ENCODE data around the gene SLC16A9.
"Not testable (repeated sequence)": the region's sequence is repeated elsewhere in the genome, so short reads cannot be mapped to it uniquely, and the experiment has no call there.

The SLC16A9 gene

DNA sequence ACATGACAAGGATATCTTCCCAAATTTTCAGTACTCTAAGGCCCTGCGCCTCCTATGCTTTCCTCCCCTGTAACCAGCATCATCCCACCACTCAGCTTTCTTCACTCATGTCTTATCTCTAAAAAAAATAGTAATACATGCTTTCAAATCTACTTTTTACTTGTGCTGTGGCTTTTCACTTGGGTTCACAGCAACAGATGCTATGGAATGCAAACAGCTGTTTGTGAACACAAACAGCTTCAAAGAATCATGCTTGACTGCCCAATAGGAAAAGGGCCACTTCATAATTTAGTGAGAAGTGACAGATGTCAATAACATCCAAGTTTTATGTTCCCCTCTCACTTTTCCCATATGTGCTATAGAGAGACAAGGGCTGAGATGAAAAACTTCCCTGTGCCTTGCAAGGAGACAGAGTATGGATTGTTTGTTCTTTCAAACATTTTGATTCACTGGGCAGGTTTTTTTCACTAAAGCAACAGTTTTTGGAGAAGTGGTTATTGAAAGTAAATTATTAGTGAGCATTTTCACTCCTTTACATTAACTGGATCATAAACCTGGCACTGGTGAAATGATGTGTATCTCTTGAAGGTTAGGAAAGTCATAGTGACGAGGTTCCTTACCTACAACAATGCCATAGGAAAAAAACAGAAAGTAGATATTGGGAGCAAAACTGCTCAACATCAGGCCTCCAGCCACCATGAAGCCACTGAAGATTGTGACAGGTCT is 37.3 kb downstream of the SLC16A9 start:
- DNase-seq = no peak

DNA sequence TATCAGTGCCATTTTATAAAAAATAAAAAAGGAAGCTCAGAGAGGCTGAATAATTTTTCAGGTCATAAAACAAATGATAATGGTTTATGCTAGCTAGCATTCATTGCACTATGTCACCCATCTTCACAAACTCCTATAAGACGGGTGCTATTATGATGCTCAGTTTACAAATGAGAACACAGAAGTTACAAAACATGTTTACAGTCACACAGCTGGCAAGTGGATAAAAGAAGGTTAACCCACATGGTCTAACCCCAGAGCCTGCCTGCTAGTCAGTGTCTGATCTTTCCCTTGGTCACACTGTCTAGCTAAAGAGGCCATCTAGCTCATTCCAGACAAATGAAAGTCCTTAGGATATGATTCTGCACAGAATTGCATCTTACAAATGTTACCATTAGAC is 39.4 kb downstream of the SLC16A9 start:
- no peak for DNase-seq

DNA sequence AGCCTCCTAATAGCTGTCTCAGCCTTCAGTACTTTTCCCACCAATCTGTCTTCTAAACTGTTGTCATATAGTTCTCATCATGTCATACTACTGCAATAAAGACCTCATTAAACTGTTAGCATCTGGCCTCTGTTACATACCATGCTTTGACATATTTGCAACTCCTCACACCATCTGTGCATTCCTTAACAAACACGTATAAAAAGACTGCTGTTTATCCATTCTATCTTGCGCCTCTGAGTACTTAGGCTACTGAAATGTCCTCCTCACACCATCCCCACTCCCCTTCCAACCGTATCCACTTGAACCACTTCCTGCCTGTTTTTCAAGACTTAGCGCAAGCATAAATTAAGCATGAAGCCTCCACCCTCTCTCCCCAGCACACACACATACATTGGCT is 41.6 kb downstream of the SLC16A9 start:
- no peak for DNase-seq

DNA sequence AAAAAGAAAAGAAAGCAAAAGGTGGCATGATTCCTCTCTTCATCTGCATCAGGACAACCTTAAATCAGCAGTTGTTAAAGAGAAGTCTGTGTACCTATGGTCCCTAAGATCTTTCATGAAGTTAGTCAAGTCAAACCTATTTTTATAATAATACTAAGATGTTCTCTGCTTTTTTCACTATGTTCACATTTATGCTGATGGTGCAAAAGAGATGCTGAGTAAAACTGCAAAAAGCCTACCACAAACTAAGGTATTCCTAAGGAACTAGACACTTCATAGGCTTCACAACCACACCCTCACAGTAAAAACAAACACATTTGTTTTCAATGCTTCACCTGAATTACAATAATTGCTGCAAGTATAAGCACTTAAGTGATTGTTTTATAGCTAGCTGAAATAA is 43.3 kb downstream of the SLC16A9 start:
- DNase-seq = no peak

DNA sequence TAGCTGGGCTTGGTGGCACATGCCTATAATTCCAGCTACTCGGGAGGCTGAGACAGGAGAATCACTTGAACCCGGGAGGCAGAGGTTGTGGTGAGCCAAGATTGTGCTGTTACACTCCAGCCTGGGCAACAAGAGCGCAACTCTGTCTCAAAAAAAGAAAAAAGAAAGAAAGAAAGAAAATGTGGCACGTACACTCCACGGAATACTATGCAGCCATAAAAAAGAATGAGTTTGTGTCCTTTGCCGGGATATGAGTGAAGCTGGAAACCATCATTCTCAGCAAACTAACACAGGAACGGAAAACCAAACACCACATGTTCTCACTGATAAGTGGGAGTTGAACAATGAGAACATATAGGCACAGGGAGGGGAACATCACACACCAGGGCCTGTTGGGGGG is 46.4 kb downstream of the SLC16A9 start:
- DNase-seq = not testable (repeated sequence)

DNA sequence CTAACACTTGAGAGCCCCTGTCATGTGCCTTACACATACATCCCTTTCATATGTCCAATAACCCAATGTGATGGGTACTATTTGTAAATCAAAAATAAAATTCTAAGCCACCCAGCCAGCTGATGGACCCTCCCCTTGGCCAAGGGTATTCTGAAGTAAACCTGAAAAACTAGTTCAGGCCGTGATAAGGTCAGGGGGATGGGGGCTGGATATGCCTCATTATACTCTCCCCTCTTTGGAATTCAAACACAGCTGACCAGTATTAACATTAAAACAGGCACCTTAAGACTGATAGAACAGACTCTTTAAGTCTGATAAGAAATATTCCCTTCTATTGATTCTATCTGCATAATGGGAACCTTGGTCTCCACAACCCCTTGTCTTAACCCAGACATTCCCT is 51.9 kb downstream of the SLC16A9 start:
- DNase-seq = no peak

DNA sequence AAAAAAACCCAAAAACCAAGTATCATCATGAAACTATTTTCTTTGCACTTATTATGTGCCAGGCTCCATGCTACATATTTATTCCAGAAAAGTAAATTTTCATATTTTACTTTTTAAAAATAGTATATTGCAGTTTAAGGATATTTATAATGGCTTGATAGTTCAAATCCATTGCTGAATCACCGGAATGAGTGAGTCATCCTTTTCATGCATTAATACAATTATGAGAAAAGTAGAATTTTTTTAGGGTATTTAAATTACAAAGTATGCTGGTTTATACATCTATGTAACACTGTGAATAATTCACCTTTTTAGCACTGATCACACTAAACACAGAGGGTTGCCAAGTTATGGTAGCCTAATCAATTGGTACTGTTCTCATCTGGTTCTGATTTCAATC is 54.3 kb downstream of the SLC16A9 start:
- no peak for DNase-seq

DNA sequence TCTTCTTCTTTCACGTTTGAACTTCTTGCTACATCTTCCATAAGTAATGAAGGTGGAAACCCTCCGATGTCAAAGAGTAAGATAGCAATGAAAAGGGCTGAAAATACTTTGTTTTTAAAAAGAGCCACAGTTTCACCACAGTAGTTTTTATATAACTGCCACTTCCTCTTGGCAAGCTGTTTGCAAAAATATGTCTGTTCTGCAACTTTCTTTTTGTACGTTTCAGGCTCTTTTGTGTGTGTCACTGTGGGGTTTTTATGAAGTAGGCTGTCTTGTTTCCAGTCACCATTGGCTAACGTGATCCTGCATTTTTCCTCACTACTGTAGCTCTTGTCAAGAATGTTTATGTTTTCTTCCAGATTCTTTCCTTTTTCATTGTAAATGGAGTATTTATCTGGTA is 55.6 kb downstream of the SLC16A9 start:
- DNase-seq = no peak

DNA sequence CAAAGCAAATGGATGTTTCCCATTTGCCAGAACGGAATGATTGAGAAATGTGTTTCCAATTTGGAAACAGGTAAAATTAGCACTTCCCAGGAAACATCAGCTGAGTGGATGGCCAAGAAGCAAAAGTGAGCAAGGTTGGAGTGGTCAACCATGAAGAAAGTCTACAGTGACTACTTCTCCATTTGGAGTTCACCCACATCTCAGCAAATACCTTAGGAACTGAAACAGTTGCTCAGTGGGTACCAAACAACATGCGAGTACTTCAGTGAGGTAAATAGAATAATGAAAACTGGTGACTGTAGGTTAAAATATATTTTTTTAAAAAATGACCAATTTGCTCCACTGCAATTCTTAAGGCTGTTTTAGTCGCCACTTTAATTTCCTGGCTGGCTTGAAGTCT is 57.7 kb downstream of the SLC16A9 start:
- DNase-seq = no peak

DNA sequence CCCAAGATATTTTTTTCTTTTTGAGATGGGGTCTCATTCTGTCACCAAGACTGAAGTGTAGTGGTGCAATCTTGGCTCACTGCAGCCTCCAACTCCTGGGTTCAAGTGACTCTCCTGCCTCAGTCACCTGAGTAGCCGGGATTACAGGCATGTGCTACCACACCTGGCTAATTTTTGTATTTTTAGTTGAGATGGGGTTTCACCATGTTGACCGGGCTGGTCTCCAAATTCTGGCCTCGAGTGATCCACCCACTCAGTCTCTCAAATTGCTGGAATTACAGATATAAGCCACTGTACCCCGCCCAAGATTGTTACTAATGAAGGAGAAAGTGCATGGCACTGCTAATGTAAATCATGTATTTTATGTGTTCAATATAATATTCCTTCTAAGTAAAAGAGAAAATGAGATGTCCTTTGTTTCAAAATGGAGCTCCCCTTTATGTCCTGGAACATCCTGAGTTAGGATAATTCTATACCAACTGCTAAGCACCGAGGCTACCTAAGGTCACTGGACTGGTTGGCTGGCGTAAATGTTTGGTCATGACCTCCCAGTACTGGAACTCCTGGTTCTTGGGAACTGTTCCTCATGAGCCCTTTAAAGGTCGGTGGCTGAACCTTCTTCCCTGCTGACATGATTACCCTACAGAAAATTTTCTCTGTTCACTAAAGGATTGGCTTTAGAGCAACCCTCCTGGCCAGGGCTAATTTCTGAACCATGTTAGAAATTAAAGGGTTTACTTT is 59.9 kb downstream of the SLC16A9 start:
- no peak for DNase-seq

DNA sequence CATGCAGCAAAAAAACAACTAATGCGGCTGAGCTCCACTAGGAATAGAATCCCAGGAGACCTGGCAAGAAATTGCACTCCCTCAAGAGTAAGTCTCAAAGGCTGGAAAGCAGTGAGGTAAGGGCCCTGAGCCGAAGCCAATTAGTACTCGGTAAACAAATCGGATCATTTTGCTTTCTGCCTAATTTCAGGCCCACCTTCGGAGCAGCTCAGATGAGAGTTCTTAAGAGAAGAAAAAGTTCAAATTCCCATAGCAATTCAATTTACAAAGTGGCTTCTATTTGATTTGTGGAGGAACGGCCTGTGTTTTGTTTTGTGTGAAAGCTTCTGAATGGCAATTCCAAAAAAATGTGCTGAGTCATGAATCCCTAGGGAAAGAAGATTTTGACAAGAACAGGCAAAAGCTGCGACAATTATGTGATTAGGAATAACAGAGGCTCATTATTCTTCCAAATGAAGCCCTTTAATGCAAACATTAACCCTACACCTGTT is 60.9 kb downstream of the SLC16A9 start:
- no peak for DNase-seq

DNA sequence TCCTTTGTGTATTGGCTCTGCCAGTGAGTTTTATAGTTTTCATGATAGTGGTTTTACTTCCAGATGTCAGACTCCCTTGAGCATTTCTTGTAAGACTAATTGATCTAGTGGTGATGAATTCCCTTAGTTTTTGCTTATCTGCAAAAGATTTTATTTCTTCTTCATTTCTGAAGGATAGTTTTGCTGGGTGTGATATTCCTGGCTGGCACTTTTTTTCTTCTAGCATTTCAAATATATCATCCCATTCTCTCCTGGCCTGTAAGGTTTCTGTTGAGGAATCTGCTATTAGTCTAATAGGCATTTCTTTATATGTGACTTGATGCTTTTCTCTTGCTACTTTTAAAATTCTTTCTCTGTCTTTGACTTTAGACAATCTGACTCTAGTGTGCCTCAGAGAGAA is 64.8 kb downstream of the SLC16A9 start:
- no peak for DNase-seq

DNA sequence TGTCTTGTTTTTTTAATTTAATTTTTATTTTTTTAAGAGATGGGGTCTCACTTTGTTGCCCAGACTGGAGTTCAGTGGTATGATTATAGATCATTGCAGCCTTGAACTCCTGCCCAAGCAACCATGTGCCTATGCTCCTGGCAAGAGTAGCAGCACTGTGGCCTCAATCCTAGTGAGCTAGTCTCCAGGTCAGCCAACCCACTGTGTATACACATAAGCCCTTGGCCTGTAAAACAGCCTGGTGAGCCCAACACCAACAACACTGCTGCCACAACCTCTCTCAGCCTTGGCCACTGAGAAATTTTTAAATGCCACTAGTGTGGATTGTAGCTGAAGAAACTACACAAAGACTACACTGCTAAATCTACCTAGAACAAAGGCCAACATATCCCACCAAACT is 68.0 kb downstream of the SLC16A9 start:
- not testable (repeated sequence) for DNase-seq

DNA sequence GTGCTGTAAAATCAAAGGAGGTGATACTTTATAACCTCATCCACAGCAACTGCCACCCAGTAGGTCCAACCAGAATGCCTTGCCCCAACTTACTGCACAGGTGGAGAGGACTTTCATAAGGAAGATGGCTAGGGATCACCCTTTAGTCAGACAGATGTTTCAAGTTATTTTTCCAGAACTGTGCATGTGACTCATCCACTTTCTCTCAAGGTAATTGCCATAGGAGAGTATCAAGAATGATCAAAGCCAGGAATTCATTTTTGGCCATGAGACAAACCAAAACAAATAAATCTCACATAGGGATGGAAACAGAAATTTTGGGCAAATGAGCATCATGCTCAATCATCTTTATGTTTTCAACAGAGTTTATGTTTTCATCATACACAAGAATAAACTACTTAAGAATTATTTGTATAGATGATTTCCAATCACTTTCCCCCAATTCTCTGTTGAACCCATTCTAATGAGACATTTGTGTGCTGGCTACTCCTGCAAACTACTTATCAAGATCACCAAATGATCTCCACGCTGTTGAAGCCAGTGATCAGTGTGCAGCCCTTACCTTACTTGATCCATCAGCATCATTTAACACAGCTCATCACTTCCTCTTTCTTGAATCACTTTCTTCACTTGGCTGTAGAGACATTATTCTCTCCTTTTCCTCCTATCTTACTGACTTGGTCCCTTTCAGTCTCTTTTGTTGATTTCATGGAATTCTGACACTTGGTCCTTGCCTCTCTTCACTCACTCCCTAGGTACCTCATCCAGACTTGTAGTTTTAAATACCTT is 74.0 kb downstream of the SLC16A9 start:
- no peak for DNase-seq

DNA sequence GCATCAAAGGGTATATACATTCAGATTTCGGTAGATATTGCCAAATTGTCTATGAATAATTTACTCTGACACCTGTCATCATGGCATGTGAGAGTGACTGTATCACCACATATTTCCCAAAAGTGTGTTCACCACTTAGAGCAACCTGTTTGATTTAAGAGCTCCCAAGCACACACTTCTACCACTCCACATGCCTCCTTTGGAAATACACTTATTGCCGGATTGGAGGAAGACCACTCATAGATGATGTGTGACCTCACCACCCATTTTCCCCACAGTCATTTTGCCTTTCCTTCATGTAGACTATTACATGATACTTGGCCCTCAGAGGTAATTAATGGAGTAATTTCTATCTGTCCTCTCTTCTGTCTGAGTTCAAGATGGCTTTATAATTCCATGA is 75.5 kb downstream of the SLC16A9 start:
- DNase-seq = no peak

DNA sequence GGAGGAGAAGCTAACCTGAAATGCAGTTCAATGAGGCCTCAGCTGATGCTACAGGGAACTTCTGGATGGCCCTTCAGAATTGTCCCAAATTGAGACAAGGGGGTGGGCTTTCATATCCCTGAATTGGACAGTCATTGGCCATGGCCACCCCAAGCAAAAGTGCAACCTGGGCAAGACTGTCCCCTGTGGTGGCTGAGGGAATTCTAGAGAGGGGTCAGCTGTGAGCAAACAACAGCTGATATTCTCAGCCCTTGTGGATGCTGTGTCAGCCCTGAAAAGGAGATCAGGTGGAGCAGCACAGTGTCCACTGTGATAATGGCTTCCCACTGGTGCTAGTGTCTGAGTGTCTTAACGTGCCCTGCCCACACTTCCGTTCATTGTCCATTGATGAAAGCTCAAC is 76.6 kb downstream of the SLC16A9 start:
- DNase-seq = no peak

DNA sequence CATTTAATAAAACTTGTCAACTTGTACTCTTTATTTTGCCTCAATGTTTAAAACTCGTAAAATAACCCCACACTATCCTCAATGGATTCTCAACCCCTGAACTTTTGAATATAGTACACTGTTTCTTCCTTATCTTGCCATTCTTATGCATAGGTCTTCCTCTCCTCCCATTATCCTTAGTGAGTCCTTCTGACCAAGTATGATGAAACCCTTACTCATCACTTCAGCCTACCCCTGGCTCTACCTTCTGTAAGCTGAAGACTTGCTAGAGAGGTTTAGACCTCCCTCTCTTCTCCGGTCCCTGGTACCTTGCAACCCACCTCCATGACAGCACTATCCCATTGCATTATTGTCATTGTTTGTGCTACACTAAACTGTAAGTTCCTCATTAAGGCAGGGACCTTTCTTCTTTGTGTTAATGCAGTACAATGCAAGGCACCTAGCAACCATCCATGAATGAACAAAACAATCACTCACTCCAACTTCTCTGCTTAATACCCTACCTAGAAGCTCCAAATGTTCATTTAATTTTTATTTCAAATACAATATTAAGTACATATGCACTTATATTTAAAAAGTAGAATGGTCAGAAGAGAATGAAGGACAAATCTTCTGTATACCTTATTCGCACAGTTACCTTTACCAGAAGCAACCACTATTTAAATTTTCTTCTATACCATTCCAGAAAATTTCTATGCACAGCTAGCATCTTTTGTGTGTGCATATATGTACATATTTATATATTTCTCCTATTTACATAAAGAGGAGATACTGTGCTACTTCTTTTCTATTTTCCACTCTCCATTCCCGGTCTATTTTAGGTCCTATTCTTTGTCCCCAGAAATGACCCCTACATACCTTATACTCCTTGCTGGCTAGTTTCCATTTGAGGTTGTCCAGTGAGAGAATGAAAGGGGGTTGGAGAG is 77.5 kb downstream of the SLC16A9 start:
- DNase-seq = no peak

DNA sequence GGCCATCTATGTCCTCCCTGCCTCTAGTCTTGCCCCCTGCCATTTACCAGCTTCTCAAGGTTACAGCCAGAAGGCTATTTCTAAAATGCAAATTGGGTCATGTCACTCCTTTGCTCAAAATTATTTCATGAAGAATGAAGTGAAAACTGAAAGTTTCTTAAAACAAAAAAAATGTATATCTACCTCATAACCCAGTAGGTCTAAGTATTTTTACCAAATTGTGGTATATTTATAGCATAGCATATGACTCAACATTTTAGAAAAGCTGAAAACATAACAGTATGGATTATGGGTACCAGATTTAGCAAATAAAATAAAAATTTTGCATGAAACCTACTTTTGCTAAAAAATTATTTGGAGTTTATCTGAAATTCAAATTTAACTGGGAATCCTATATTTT is 78.4 kb downstream of the SLC16A9 start:
- DNase-seq = no peak

DNA sequence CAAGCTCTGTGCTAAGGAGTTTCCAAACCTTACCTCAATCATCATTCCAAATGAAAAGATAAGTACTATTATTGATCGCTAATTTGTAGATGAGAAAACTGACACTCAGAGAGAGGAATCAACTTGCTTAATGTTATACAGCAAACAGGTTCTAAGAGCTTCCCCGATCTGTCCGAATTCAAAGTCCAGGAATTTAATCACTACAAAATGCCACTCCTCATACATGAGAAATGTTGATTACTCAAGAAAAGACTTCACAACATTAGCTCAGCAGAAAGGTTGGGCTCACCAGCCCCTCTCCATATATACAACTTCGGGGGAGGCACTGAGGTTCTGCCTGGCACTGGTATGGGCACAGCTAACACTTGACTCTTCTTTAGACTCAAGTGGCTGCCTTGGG is 80.7 kb downstream of the SLC16A9 start:
- DNase-seq = no peak

DNA sequence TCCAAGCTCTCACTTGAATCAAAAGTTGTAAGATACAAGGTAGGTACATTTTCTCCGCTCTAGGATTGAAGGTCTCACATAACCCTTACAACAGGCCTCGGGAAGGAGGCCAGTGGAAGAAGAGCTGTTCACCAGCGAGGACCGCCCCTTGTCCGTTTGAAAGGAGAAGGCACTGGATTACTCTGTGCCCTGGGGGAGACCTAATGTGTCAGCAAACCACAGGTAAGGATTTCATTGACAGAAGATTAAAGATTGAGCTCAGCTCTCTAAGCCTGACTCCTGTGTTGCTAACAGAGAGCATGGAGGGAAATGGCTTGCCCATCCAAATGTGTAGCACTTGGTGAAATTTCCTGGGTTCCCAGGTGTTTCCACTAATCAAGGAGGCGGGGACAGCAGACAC is 81.2 kb downstream of the SLC16A9 start:
- no peak for DNase-seq

DNA sequence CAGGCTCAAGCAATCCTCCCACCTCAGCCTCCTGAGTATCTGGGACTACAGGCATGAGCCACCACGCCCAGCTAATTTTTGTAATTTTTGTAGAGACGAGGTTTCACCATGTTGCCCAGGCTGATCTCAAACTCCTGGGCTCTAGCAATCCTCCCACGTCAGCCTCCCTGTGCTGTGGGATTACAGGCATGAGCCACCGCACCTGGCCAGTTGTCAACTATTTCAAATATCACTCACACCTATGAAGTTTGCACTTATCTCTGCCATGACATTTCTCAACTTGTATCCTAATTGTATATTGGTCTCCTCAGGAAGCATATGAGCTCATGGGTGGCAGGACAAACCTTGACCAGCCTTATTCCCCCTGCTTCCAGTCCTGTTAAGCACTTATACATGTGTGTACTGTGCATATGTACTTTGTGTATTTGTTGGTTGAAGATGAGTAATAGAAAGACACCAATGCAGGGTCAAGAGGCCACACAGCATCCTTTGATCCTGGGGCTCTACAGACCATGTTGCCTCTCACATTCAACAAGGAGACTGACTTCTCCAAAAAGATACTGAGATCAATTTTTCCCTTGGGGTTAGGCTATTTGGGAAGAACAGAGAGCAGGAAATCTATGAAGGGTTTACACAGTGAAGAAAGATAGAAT is 82.2 kb downstream of the SLC16A9 start:
- DNase-seq = no peak

DNA sequence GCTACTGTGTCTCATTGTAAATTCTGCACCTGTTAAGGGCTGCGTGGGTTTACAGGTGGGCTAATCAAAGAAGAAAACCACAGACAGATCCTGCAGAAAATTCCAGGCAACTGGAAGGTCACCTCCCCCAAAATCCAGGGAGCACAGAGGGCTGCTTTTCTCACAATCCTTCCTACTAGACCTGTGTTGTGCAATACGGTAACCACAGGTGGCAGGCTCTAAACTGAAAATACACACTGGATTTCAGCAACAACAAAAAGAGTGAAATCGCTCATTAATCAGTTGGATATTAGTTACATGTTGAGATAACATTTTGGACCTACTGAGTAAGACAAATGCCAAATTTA is 83.2 kb downstream of the SLC16A9 start:
- DNase-seq = no peak
